ENCODE data around the gene RAB17. TPM values are rescaled to one million over a fixed set of nuclear protein-coding genes. Genes with fewer than 3 reads are reported as not detected.

Gene RAB17
- total RNA-seq, 3 donors from 2014 or later = 39.7 to 43.9 TPM; not detected in 1

Other genes with a start within 250 kb of the RAB17 start
- gene COL6A3, start 176.6 kb downstream of the RAB17 start, total RNA-seq = 100 to 1,000 TPM; 116 to 907 (median 320) TPM
- gene MLPH, start 103.5 kb downstream of the RAB17 start, total RNA-seq = 100 to 1,000 TPM in 2 of 3 donors, 10 to 100 TPM in 1; 15.5 to 242 (median 223) TPM
- not detected for gene PRLH, start 24.2 kb downstream of the RAB17 start, total RNA-seq
- 100 to 1,000 TPM in 2 of 3 donors, 10 to 100 TPM in 1; 82.6 to 136 (median 130) TPM for gene LRRFIP1, start 36.9 kb upstream of the RAB17 start, total RNA-seq
- gene RBM44, start 208.0 kb upstream of the RAB17 start, total RNA-seq = 1 to 10 TPM; 1.4 to 2.5 (median 2.0) TPM